HepG2 (cell line): ENCODE measurements around the gene CTTNBP2NL. TPM values are rescaled to one million over a fixed set of nuclear protein-coding genes. Genes with fewer than 3 reads are reported as not detected.

Experiments
- AGO1 ChIP-seq: fragments of 200-400 bp; formaldehyde crosslinking; IDR thresholded peaks from 2 replicates; pipeline ENCODE4 v1.6.1; 2017; ENCODE audit warnings: mild to moderate bottlenecking, low read depth, low read length, moderate library complexity; ENCODE audit not compliant: poor library complexity, severe bottlenecking
- BRCA1 ChIP-seq: sonication (generic); formaldehyde crosslinking; IDR thresholded peaks from 2 replicates; pipeline ENCODE4 v1.4.0; 2020; ENCODE audit warnings: missing genetic modification reagents
- CREB1 ChIP-seq, 2 experiments: fragments of 450-650 bp in 1 of 2; IDR thresholded peaks; 2 replicates each; pipeline ENCODE4 v1.6.1; 2016 to 2017; ENCODE audit warnings: control low read depth in 1 of 2, mild to moderate bottlenecking in 1 of 2, missing compliant biosample characterization in 1 of 2, missing genetic modification characterization in 1 of 2
- CREBL2 ChIP-seq: sonication (generic); formaldehyde crosslinking; IDR thresholded peaks from 2 replicates; pipeline ENCODE4 v1.8.1; 2023; ENCODE audit warnings: missing genetic modification reagents, mild to moderate bottlenecking, borderline replicate concordance
- FOXK1 ChIP-seq: sonication (generic); formaldehyde crosslinking; IDR thresholded peaks from 2 replicates; pipeline ENCODE4 v1.4.0; 2020; ENCODE audit warnings: low read depth, missing genetic modification reagents, borderline replicate concordance
- HDAC1 ChIP-seq: sonication (generic); formaldehyde crosslinking; IDR thresholded peaks from 2 replicates; pipeline ENCODE4 v1.5.1; 2020; ENCODE audit warnings: mild to moderate bottlenecking, missing genetic modification reagents
- KDM5A ChIP-seq: fragments of 200-600 bp; sonication (generic); IDR thresholded peaks from 2 replicates; pipeline ENCODE4 v1.7.0; 2018; ENCODE audit warnings: antibody characterized with exemption, mild to moderate bottlenecking, low read length, borderline replicate concordance
- NR2C2 ChIP-seq: sonication (generic); formaldehyde crosslinking; IDR thresholded peaks from 2 replicates; pipeline ENCODE4 v1.4.0; 2020; ENCODE audit warnings: missing genetic modification reagents, mild to moderate bottlenecking, moderate library complexity, borderline replicate concordance
- PITX1 ChIP-seq: sonication (generic); formaldehyde crosslinking; IDR thresholded peaks from 2 replicates; pipeline ENCODE4 v1.5.1; 2020; ENCODE audit warnings: mild to moderate bottlenecking, missing genetic modification reagents
- RFXAP ChIP-seq: sonication (generic); formaldehyde crosslinking; IDR thresholded peaks from 2 replicates; pipeline ENCODE4 v1.4.0; 2020; ENCODE audit warnings: missing genetic modification reagents, borderline replicate concordance
- ZBTB42 ChIP-seq: sonication (generic); formaldehyde crosslinking; IDR thresholded peaks from 2 replicates; pipeline ENCODE4 v1.5.0; 2020; ENCODE audit warnings: mild to moderate bottlenecking, missing genetic modification reagents
- ZC3H13 ChIP-seq: sonication (generic); formaldehyde crosslinking; IDR thresholded peaks from 2 replicates; pipeline ENCODE4 v1.8.1; 2023; ENCODE audit warnings: mild to moderate bottlenecking, missing genetic modification reagents, moderate library complexity
- ZFX ChIP-seq: sonication (generic); formaldehyde crosslinking; IDR thresholded peaks from 2 replicates; pipeline ENCODE4 v1.4.0; 2020; ENCODE audit warnings: mild to moderate bottlenecking, low read depth, missing genetic modification reagents, moderate library complexity
- ZFY ChIP-seq: sonication (generic); formaldehyde crosslinking; IDR thresholded peaks from 2 replicates; pipeline ENCODE4 v1.4.0; 2020; ENCODE audit warnings: missing genetic modification reagents
- ZNF263 ChIP-seq: sonication (generic); formaldehyde crosslinking; IDR thresholded peaks from 2 replicates; pipeline ENCODE4 v1.4.0; 2020; ENCODE audit warnings: missing genetic modification reagents
- ZNF543 ChIP-seq: sonication (generic); formaldehyde crosslinking; IDR thresholded peaks from 2 replicates; pipeline ENCODE4 v1.4.0; 2020; ENCODE audit warnings: mild to moderate bottlenecking, missing genetic modification reagents
- ZNF552 ChIP-seq: sonication (generic); formaldehyde crosslinking; IDR thresholded peaks from 2 replicates; pipeline ENCODE4 v1.9.0; 2022; ENCODE audit warnings: missing genetic modification reagents, mild to moderate bottlenecking, borderline replicate concordance
- ZNF605 ChIP-seq: sonication (generic); formaldehyde crosslinking; IDR thresholded peaks from 2 replicates; pipeline ENCODE4 v1.8.0; 2022; ENCODE audit warnings: mild to moderate bottlenecking, missing genetic modification reagents
- ZNF619 ChIP-seq: sonication (generic); formaldehyde crosslinking; IDR thresholded peaks from 2 replicates; pipeline ENCODE4 v1.4.0; 2020; ENCODE audit warnings: mild to moderate bottlenecking, missing genetic modification reagents
- ZNF788 ChIP-seq: sonication (generic); formaldehyde crosslinking; IDR thresholded peaks from 2 replicates; pipeline ENCODE4 v1.5.0; 2020; ENCODE audit warnings: mild to moderate bottlenecking, missing genetic modification reagents, borderline replicate concordance
- polyA plus RNA-seq, 8 experiments: library from polyadenylated mRNA; depleted of rRNA in 3 of 8; stranded (reverse) in 7 of 8; unstranded in 1 of 8; fragments of >200 nt; fragmentation: Illumina TruSeq in 4 of 8; extraction: Trizol in 4 of 8; gene quantifications; 2 replicates each; pipeline versions ENCODE4 v1.2.1 to v1.2.3, GENCODE V29; 2011 to 2016; ENCODE audit warnings: low read depth in 4 of 8, missing spikeins in 1 of 8, mixed read lengths in 1 of 8; ENCODE audit not compliant: insufficient read depth in 1 of 8
- total RNA-seq, 5 experiments: library from RNA; depleted of rRNA; stranded (reverse); fragments of >200 nt; fragmentation: Illumina TruSeq; extraction: Trizol; gene quantifications; 2 replicates each; pipeline ENCODE4 v1.2.3, GENCODE V29; 2016; ENCODE audit warnings: low read depth in 1 of 5
- TF ChIP-seq, protein P1 (sequence below): sonication (generic); formaldehyde crosslinking; IDR thresholded peaks from 2 replicates; pipeline ENCODE4 v1.8.0; 2022; ENCODE audit warnings: missing genetic modification reagents, mild to moderate bottlenecking, borderline replicate concordance
- TF ChIP-seq, protein P2 (sequence below): sonication (generic); formaldehyde crosslinking; conservative IDR thresholded peaks from 2 replicates; pipeline ENCODE4 v1.4.0; 2020; ENCODE audit warnings: missing genetic modification reagents
- TF ChIP-seq, protein P3 (sequence below): sonication (generic); formaldehyde crosslinking; IDR thresholded peaks from 2 replicates; pipeline ENCODE4 v1.5.0; 2020; ENCODE audit warnings: missing genetic modification reagents, mild to moderate bottlenecking, borderline replicate concordance

CTTNBP2NL gene
- total and polyA plus RNA-seq, 2 of the 13 experiments (the other 11 are each of a cell fraction or from before 2014, with no cell fraction given), result 2.1 to 4.1 TPM

GRCh38 chr1:112395821-112396652, at the start of gene CTTNBP2NL (continued):
- peak; percentile 75 for TF ChIP-seq CREB1 (IDR thresholded peaks at IDR 0.05)
- peak; percentile 95 for TF ChIP-seq CREB1 (CRISPR knock-in tag; IDR thresholded peaks at IDR 0.05)
- TF ChIP-seq AGO1, result peak; percentile 66
- 0 out of 2 replicates have a peak, but pooled peaks have one; percentile 42 for TF ChIP-seq ZNF552 (CRISPR knock-in tag)
- TF ChIP-seq ZBTB42 (CRISPR knock-in tag), result no peak
- TF ChIP-seq PITX1, result peak; percentile 59; the same call in 1 of the 2 replicates
- peak; percentile 58; the same call in 1 of the 2 replicates for TF ChIP-seq ZNF788
- peak; percentile 44; the same call in 1 of the 2 replicates for TF ChIP-seq ZNF605 (CRISPR knock-in tag)
- peak; percentile 63; the same call in 1 of the 2 replicates for TF ChIP-seq RFXAP (CRISPR knock-in tag)
- peak; percentile 64; the same call in 1 of the 2 replicates for TF ChIP-seq HDAC1 (CRISPR knock-in tag)
- TF ChIP-seq ZFX (CRISPR knock-in tag), result peak; percentile 31; the same call in 1 of the 2 replicates
- TF ChIP-seq, protein P1, sequence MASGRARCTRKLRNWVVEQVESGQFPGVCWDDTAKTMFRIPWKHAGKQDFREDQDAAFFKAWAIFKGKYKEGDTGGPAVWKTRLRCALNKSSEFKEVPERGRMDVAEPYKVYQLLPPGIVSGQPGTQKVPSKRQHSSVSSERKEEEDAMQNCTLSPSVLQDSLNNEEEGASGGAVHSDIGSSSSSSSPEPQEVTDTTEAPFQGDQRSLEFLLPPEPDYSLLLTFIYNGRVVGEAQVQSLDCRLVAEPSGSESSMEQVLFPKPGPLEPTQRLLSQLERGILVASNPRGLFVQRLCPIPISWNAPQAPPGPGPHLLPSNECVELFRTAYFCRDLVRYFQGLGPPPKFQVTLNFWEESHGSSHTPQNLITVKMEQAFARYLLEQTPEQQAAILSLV (CRISPR knock-in tag), result peak; percentile 28; the same call in 1 of the 2 replicates
- 0 out of 2 replicates have a peak, but pooled peaks have one; percentile 17 for TF ChIP-seq ZNF543 (CRISPR knock-in tag)
- TF ChIP-seq ZC3H13 (CRISPR knock-in tag), result no peak
- TF ChIP-seq ZNF619 (CRISPR knock-in tag), result peak; percentile 45; the same call in 1 of the 2 replicates
- TF ChIP-seq, protein P2, sequence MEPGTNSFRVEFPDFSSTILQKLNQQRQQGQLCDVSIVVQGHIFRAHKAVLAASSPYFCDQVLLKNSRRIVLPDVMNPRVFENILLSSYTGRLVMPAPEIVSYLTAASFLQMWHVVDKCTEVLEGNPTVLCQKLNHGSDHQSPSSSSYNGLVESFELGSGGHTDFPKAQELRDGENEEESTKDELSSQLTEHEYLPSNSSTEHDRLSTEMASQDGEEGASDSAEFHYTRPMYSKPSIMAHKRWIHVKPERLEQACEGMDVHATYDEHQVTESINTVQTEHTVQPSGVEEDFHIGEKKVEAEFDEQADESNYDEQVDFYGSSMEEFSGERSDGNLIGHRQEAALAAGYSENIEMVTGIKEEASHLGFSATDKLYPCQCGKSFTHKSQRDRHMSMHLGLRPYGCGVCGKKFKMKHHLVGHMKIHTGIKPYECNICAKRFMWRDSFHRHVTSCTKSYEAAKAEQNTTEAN (CRISPR knock-in tag), result peak; percentile 54; the same call in 1 of the 2 replicates
- TF ChIP-seq ZNF263, result peak; percentile 69
- TF ChIP-seq BRCA1 (CRISPR knock-in tag), result 0 out of 2 replicates have a peak, but pooled peaks have one; percentile 64
- peak; percentile 41; the same call in 1 of the 2 replicates for TF ChIP-seq KDM5A
- TF ChIP-seq CREBL2, result 0 out of 2 replicates have a peak, but pooled peaks have one; percentile 40
- TF ChIP-seq, protein P3, sequence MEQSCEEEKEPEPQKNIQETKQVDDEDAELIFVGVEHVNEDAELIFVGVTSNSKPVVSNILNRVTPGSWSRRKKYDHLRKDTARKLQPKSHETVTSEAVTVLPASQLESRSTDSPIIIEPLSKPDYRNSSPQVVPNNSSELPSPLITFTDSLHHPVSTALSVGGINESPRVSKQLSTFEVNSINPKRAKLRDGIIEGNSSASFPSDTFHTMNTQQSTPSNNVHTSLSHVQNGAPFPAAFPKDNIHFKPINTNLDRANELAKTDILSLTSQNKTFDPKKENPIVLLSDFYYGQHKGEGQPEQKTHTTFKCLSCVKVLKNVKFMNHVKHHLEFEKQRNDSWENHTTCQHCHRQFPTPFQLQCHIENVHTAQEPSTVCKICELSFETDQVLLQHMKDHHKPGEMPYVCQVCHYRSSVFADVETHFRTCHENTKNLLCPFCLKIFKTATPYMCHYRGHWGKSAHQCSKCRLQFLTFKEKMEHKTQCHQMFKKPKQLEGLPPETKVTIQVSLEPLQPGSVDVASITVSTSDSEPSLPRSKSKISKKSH (CRISPR knock-in tag), result 0 out of 2 replicates have a peak, but pooled peaks have one; percentile 20
- TF ChIP-seq NR2C2, result 0 out of 2 replicates have a peak, but pooled peaks have one; percentile 23
- TF ChIP-seq FOXK1 (CRISPR knock-in tag), result peak; percentile 37; the same call in 1 of the 2 replicates
- peak; percentile 48; the same call in 1 of the 2 replicates for TF ChIP-seq ZFY (CRISPR knock-in tag)
